Body of pancreas (tissue), 4 donors: Measurements from ENCODE around the gene ELP1.

Experiments
- CTCF ChIP-seq, 7 experiments: fragments of 450-650 bp in 4 of 7; fragments of 200-600 bp in 3 of 7; sonication (generic) in 3 of 7; IDR thresholded peaks; one replicate each; pipeline ENCODE4 v1.5.1; 2016 to 2019; ENCODE audit warnings: antibody characterized with exemption in 7 of 7
- POLR2A ChIP-seq, 3 donors: fragments of 450-650 bp; IDR thresholded peaks; one replicate each; pipeline ENCODE4 v1.6.1; 2016; ENCODE audit warnings: antibody characterized with exemption in 3 of 3, mild to moderate bottlenecking in 2 of 3

GRCh38 chr9:108867116-108867515 lies 66.8 kb downstream of the ELP1 start:
- TF ChIP-seq POLR2A (IDR thresholded peaks at IDR 0.05), result no peak
- TF ChIP-seq CTCF (IDR thresholded peaks at IDR 0.05), result no peak
